GM12865 (cell line): Measurements from ENCODE around the gene PRDM15.

ENCODE experiments used
- DNase-seq: peaks from one replicate; pipeline ENCODE4 v3.0.0; 2010; ENCODE audit warnings: low read depth
- H3K4me3 ChIP-seq: 2 replicates; pipeline ENCODE4 v1.5.1; 2011; ENCODE audit warnings: mild to moderate bottlenecking, low read depth, low read length, control low read depth
- CTCF ChIP-seq: IDR thresholded peaks from 2 replicates; pipeline ENCODE4 v1.5.1; 2011; ENCODE audit warnings: low read length, control low read depth, low read depth, inconsistent platforms; ENCODE audit not compliant: insufficient read depth; ENCODE audit errors: missing control alignments

The PRDM15 gene

GRCh38 chr21:41777951-41778815 lies 101.0 kb downstream of the PRDM15 start:
- no peak overlapping the region for H3K4me3 ChIP-seq
- TF ChIP-seq CTCF = peak; percentile 39
- DNase-seq = peak; percentile 23

- DNase-seq = no peak
- H3K4me3 ChIP-seq = no peak overlapping the region
- no peak for TF ChIP-seq CTCF
These were observed 102.4 kb downstream of the PRDM15 start for GRCh38 chr21:41776778-41777177.

DNA sequence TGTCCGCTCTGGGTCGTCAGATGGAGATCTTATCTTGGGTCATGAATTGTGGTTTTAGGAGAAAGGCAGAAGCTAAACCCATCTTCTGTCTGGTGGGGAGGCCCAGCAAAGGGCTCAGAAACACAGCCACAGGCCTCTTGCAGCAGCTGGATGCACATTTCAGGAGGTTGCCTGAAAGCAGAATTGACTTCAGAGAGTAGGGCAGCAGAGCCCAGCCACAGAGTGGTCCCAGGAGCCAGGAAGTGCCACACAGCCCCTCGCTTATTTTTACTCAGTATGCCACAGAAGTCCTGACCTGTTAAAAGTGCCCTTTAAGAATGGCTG lies 104.0 kb downstream of the PRDM15 start:
- no peak overlapping the region for H3K4me3 ChIP-seq
- DNase-seq = no peak
- TF ChIP-seq CTCF = no peak

GRCh38 chr21:41774467-41775148 lies 104.5 kb downstream of the PRDM15 start:
- DNase-seq = no peak
- H3K4me3 ChIP-seq = no peak overlapping the region
- TF ChIP-seq CTCF = no peak

DNA sequence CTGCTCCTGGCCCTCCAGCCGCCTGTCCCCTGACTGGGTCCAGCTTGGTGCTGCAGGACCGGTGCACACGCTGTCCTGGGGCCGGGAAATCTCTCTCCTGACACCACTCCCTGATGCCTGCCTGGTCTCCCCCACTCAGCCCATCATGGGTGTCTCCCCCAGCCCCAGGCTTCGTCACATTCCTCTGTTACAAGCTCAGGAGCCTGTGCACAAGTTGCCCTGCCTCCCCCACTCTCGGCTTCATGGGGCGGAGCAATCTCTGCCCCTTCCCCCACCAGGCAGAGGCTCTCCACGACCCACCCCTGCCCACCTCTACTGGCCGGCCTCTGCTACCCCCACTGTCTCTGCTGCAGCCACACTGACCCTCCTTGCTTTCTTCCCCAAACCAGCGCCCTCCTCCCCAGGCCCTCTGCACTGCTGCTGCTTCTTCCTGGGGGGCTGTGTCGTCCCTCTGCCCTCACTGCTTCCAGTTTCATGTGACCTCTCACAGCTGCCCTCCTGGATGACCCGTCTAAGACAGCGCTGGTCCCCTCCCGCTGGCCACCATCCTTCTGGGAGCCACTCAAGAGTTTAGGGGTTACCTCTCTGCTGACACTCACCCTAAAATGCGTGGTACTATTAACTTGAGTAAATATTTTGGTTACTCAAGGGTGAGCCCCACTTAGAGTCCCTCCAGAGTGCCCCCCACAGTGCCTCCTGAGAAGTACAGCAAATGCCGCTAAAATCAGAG lies 106.6 kb downstream of the PRDM15 start:
- no peak for DNase-seq
- no peak overlapping the region for H3K4me3 ChIP-seq
- TF ChIP-seq CTCF = no peak

- no peak for DNase-seq
- no peak for TF ChIP-seq CTCF
- H3K4me3 ChIP-seq = no peak overlapping the region
These were observed 107.6 kb downstream of the PRDM15 start for GRCh38 chr21:41771625-41771945.
